T-cell (primary cell): ENCODE data around the gene CSNK1E. TPM values are rescaled to one million over a fixed set of nuclear protein-coding genes. Genes with fewer than 3 reads are reported as not detected.

Experiments used
- ATAC-seq, 4 experiments: fragments of 200-7000 bp in 3 of 4; fragments of 150-1000 bp in 1 of 4; cut with Tn5 transposase; replicated peaks in 1 of 4; 1 replicate in 3 of 4; 2 replicates in 1 of 4; pipeline ENCODE4 v1.10.0; 2021; ENCODE audit warnings: moderate library complexity in 3 of 4, mild to moderate bottlenecking in 2 of 4, moderate number of reproducible peaks in 1 of 4
- CTCF ChIA-PET, 2 donors: fragments of 300-600 bp; sonication (Branson Sonifier 250); formaldehyde crosslinking; loops; one replicate each; lab custom pipeline; 2022; ENCODE audit warnings: antibody characterized with exemption in 2 of 2; lab: Charles Lee
- POLR2A ChIA-PET, 2 donors: fragments of 300-600 bp; sonication (Branson Sonifier 250); formaldehyde crosslinking; loops; one replicate each; lab custom pipeline; 2022; ENCODE audit warnings: antibody characterized with exemption in 2 of 2; lab: Charles Lee
- DNase-seq, 35 experiments: peaks; one replicate each; pipeline versions ENCODE4 v3.0.0 to v3.0.0-alpha.2; 2013 to 2023
- H3K27ac ChIP-seq: one replicate; pipeline ENCODE4 v1.5.1; 2013; ENCODE audit warnings: low read length
- H3K27me3 ChIP-seq, 2 experiments: replicated peaks in 1 of 2; 1 replicate in 1 of 2; 2 replicates in 1 of 2; pipeline versions ENCODE4 v1.6.1 to v1.7.0; 2013; ENCODE audit warnings: low read length in 1 of 2, mixed read lengths in 1 of 2; ENCODE audit not compliant: control insufficient read depth in 2 of 2, insufficient read depth in 2 of 2; ENCODE audit errors: extremely low read depth in 1 of 2
- H3K36me3 ChIP-seq, 2 donors: 1 replicate in 1 of 2; 2 replicates in 1 of 2; pipeline versions ENCODE4 v1.6.1 to v1.7.0; 2013; ENCODE audit warnings: low read length in 1 of 2; ENCODE audit not compliant: control insufficient read depth in 2 of 2, insufficient read depth in 1 of 2; ENCODE audit errors: extremely low read depth in 1 of 2
- H3K4me1 ChIP-seq, 2 experiments: 1 replicate in 1 of 2; 2 replicates in 1 of 2; pipeline versions ENCODE4 v1.6.1 to v1.7.0; 2013; ENCODE audit warnings: low read length in 2 of 2, mixed read lengths in 1 of 2; ENCODE audit not compliant: insufficient read depth in 2 of 2, control insufficient read depth in 1 of 2; ENCODE audit errors: extremely low read depth in 1 of 2
- H3K4me3 ChIP-seq, 2 donors: 1 replicate in 1 of 2; 2 replicates in 1 of 2; pipeline versions ENCODE4 v1.5.1 to v1.7.0; 2013; ENCODE audit warnings: mild to moderate bottlenecking in 2 of 2, low read length in 1 of 2, moderate library complexity in 1 of 2; ENCODE audit not compliant: control insufficient read depth in 1 of 2; ENCODE audit errors: extremely low read depth in 1 of 2
- H3K9me3 ChIP-seq: 2 replicates; pipeline ENCODE4 v1.7.0; 2013
- H3K27ac Mint-ChIP-seq, 2 donors: one replicate each; pipeline ENCODE4 v1.8.0; 2020 to 2021; ENCODE audit warnings: mild to moderate bottlenecking in 2 of 2, mixed read lengths in 2 of 2
- H3K27me3 Mint-ChIP-seq, 2 donors: one replicate each; pipeline ENCODE4 v1.8.0; 2021 to 2022; ENCODE audit warnings: mixed read lengths in 2 of 2
- H3K36me3 Mint-ChIP-seq: one replicate; pipeline ENCODE4 v1.8.0; 2021; ENCODE audit warnings: mixed read lengths
- H3K4me1 Mint-ChIP-seq, 3 donors: one replicate each; pipeline ENCODE4 v1.8.0; 2020 to 2022; ENCODE audit warnings: mixed read lengths in 3 of 3, mild to moderate bottlenecking in 1 of 3
- H3K4me3 Mint-ChIP-seq, 3 donors: one replicate each; pipeline ENCODE4 v1.8.0; 2020 to 2022; ENCODE audit warnings: mild to moderate bottlenecking in 3 of 3, mixed read lengths in 3 of 3, moderate library complexity in 3 of 3
- H3K9me3 Mint-ChIP-seq, 3 donors: one replicate each; pipeline ENCODE4 v1.8.0; 2020 to 2022; ENCODE audit warnings: mixed read lengths in 3 of 3
- WGBS: methylation state at CpG from one replicate; pipeline ENCODE4 v1.1.5; 2013; ENCODE audit warnings: missing lambda C conversion rate; ENCODE audit not compliant: insufficient coverage; 5-methylcytosine and 5-hydroxymethylcytosine counted together
- total RNA-seq, 35 experiments: library from RNA in 6 of 35; stranded (reverse) in 6 of 35; fragments of 120-200 nt in 1 of 35; gene quantifications; one replicate each; pipeline versions ENCODE4 v1.2.1 to v1.2.4 and lab custom pipeline; 2013 to 2026

The CSNK1E gene
- total RNA-seq, 5 donors from 2014 or later (not counting 1 experiment from before 2014, with no cell fraction given) = 105 to 142 (median 115) TPM

DNA sequence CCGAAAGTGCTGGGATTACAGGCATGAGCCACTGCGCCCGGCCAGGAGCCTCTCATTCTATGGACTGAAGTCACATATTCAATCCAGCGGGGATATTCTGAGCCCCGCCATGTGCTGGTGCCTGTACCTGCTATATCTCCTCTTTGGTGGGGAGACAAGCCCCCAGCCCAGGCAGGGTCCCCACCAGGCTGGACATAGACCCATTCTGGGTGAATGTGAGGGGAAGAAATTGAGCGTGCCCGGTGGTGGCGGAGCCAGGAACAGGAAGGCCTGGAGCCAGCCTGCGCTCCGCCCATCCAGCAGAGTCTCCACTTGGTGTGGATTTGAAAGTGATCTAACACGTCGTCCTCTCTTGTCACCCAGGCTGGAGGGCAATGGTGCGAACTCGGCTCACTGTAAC lies 38.0 kb upstream of the CSNK1E start:
- no peak overlapping the region for H3K4me3 ChIP-seq
- ATAC-seq = no peak
- H3K4me3 Mint-ChIP-seq = no peak overlapping the region
- no peak overlapping the region for H3K27ac Mint-ChIP-seq
- no peaks in the 10 kb centered on the region for H3K36me3 Mint-ChIP-seq
- no peak for DNase-seq
- H3K27me3 Mint-ChIP-seq = no peaks in the 10 kb centered on the region
- H3K9me3 Mint-ChIP-seq = no peaks in the 10 kb centered on the region
- H3K36me3 ChIP-seq = no peaks in the 10 kb centered on the region
- H3K4me1 ChIP-seq = peaks cover 0 to 6% of the 10 kb centered on the region in 2 experiments
- POLR2A ChIA-PET = no interaction called here
- CTCF ChIA-PET = interaction anchor here (0.6 to 1.1 kb wide), 3 partner anchors 49 to 303 kb away, joined by 3 to 5 read pairs (median 5); no protein-coding TSS in a partner anchor
- no peak overlapping the region for H3K27ac ChIP-seq
- peaks cover 0 to 3% of the 10 kb centered on the region in 2 experiments for H3K27me3 ChIP-seq
- H3K9me3 ChIP-seq = no peaks in the 10 kb centered on the region
- no peaks in the 10 kb centered on the region for H3K4me1 Mint-ChIP-seq
- 97% methylated on average over 9 of the region's 14 CpGs for WGBS

DNA sequence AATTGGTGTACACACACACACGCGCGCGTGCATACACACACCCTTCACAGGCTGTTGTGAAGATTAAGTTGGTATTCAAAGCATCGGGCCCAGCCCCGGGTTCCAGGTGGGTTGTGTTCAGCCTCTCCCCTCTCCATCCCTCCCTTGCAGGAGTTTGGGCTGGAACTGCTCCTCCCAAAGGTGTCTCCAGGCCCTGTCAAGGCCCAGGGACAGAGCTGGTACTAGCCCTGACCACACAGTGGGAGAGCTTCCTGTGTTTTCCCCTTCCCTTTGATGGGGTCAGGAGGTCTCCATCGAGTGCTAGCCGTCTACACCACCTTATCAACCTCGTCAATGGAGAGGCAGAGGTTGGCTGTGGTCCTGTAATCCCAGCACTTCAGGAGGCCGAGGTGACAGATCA lies 36.5 kb upstream of the CSNK1E start:
- Mint-ChIP-seq H3K4me3 (no peak overlapping the region), H3K4me1 (no peaks in the 10 kb centered on the region), H3K9me3 (no peaks in the 10 kb centered on the region), H3K36me3 (no peaks in the 10 kb centered on the region), H3K27me3 (no peaks in the 10 kb centered on the region), H3K27ac (no peak overlapping the region)
- ChIA-PET POLR2A (no interaction called here), CTCF (no interaction called here)
- DNase-seq (no peak), ATAC-seq (peak in 2 of 4 experiments; percentile 12 to 21)
- Histone ChIP-seq H3K36me3 (no peaks in the 10 kb centered on the region), H3K4me1 (peaks cover 0 to 6% of the 10 kb centered on the region in 2 experiments), H3K27ac (no peak overlapping the region), H3K4me3 (no peak overlapping the region), H3K27me3 (peaks cover 0 to 9% of the 10 kb centered on the region in 2 experiments), H3K9me3 (no peaks in the 10 kb centered on the region)
- WGBS = 73% methylated on average over 3 of the region's 10 CpGs

DNA sequence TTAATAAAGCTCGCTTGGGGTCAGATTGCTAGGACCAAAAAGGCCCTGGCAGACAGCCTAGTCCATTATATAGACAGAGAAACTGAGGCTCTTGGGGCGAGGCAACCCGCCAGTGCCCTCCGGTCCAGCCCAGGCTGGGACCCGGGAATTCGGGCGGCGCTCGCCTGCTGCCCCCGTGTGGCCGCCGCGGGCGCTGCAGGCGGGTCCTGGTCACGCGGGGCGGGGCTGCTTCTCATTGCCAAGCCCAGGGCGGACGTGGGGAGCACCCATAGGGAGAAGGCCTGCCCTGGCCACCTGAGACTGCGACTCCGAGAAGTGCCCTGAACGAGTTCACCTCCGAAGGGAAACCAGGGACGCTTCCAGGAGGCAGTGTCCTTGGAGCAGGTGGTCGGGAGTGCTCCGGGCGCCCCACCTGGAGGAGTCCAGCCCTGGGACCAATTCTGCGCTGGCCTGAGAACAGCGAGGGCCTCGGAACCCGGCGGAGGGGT lies 36.0 kb upstream of the CSNK1E start:
- no peak overlapping the region for H3K27ac Mint-ChIP-seq
- H3K27me3 ChIP-seq = peaks cover 0 to 14% of the 10 kb centered on the region in 2 experiments
- peak in 34 of 35 experiments; percentile 4 to 78 (median 54) for DNase-seq
- no peaks in the 10 kb centered on the region for H3K36me3 ChIP-seq
- H3K36me3 Mint-ChIP-seq = no peaks in the 10 kb centered on the region
- no peaks in the 10 kb centered on the region for H3K27me3 Mint-ChIP-seq
- POLR2A ChIA-PET = no interaction called here
- no peaks in the 10 kb centered on the region for H3K9me3 ChIP-seq
- H3K4me3 ChIP-seq = no peak overlapping the region
- no peak overlapping the region for H3K27ac ChIP-seq
- peaks cover 0 to 6% of the 10 kb centered on the region in 2 experiments for H3K4me1 ChIP-seq
- no peaks in the 10 kb centered on the region for H3K4me1 Mint-ChIP-seq
- CTCF ChIA-PET = interaction anchor here in 1 of 2 donors (1.2 kb wide), 1 partner anchor 301 kb away, joined by 4 read pairs; no protein-coding TSS in a partner anchor
- no peak overlapping the region for H3K4me3 Mint-ChIP-seq
- no peaks in the 10 kb centered on the region for H3K9me3 Mint-ChIP-seq
- WGBS = 25% methylated on average over 29 of the region's 33 CpGs
- ATAC-seq = peak; percentile 81 to 87 (median 86)

DNA sequence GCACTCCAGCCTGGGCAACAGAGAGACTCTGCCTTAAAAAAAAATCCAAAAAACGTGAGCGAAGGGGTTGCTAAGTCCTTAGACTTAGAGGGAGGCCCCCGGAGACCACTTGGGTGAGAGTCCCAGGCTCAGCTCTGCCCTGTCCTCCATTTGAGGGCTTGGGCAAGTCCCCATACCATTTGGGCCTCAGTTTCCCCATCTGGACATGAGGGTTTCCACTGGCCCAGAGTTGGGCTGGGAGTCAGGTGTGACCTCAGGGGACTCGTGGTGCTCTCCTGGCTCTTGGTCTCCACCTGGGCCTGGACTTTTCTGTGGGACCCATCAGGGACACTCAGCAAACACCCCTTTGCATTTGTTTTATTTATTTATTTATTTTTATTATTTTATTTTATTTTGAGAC lies 35.2 kb upstream of the CSNK1E start:
- no peak for ATAC-seq
- no peaks in the 10 kb centered on the region for H3K9me3 Mint-ChIP-seq
- no peak overlapping the region for H3K4me3 ChIP-seq
- no peaks in the 10 kb centered on the region for H3K4me1 Mint-ChIP-seq
- H3K9me3 ChIP-seq = no peaks in the 10 kb centered on the region
- POLR2A ChIA-PET = no interaction called here
- DNase-seq = no peak
- CTCF ChIA-PET = interaction anchor here in 1 of 2 donors (1.2 kb wide), 1 partner anchor 300 kb away, joined by 4 read pairs; no protein-coding TSS in a partner anchor
- no peaks in the 10 kb centered on the region for H3K27me3 Mint-ChIP-seq
- H3K27ac ChIP-seq = no peak overlapping the region
- H3K4me3 Mint-ChIP-seq = no peak overlapping the region
- H3K4me1 ChIP-seq = peaks cover 0 to 6% of the 10 kb centered on the region in 2 experiments
- H3K27me3 ChIP-seq = peaks cover 0 to 21% of the 10 kb centered on the region in 2 experiments
- H3K27ac Mint-ChIP-seq = no peak overlapping the region
- WGBS = 71% methylated on average over 3 of the region's 4 CpGs
- no peaks in the 10 kb centered on the region for H3K36me3 ChIP-seq
- H3K36me3 Mint-ChIP-seq = no peaks in the 10 kb centered on the region

DNA sequence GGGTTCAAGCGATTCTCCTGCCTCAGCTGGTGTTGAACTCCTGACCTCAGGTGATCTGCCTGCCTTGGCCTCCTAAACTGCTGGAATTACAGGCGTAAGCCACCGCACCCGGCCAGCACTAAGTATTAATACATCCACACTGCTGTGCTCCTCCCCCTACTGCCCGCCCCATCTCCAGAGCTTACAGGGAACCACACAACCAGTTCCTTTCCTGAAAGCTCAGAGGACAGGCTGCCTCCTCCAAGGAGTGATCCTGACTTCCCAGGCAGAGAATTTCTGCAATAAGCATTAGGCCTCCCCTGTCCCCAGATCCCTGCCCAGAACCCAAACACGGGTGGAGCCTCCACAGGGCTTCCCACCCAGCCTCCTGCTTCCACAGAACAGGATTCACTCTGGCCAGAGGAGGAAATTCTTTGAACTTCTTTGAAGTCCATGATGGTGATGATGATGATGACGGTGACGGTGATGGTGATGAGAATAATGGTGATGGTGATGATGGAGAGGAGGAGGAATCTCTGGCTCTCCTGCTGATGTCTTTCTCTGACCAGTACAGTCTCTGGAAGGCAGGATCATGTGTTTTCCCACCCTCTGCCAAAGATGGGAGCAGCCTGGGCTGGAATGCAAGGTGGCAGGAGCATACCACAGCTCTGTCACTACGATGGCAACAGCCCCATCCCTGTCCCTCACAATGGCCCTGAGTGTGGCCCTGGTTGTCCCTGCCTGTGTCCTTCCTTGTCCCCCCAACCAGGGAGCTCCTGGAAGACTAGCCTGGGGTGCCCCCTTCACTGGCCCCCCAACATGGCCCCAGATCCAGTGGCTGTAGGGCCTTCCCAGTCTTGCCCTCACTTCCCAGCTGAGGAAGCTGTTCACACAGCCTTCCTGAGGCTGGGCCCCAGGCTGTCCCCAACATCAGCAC lies 33.5 kb upstream of the CSNK1E start:
- no peaks in the 10 kb centered on the region for H3K36me3 Mint-ChIP-seq
- peaks cover 0 to 6% of the 10 kb centered on the region in 2 experiments for H3K4me1 ChIP-seq
- H3K9me3 Mint-ChIP-seq = no peaks in the 10 kb centered on the region
- WGBS = 97% methylated on average over 4 of the region's 9 CpGs
- DNase-seq = no peak
- H3K27ac Mint-ChIP-seq = no peak overlapping the region
- no peaks in the 10 kb centered on the region for H3K4me1 Mint-ChIP-seq
- no peak overlapping the region for H3K27ac ChIP-seq
- no peak for ATAC-seq
- H3K4me3 ChIP-seq = no peak overlapping the region
- peaks cover 0 to 11% of the 10 kb centered on the region in 2 donors for H3K27me3 Mint-ChIP-seq
- peaks cover 0 to 36% of the 10 kb centered on the region in 2 experiments for H3K27me3 ChIP-seq
- H3K36me3 ChIP-seq = no peaks in the 10 kb centered on the region
- ChIA-PET POLR2A (no interaction called here), CTCF (interaction anchor here in 1 of 2 donors (0.6 kb wide), 1 partner anchor 301 kb away, joined by 3 read pairs; no protein-coding TSS in a partner anchor)
- H3K9me3 ChIP-seq = no peaks in the 10 kb centered on the region
- H3K4me3 Mint-ChIP-seq = no peak overlapping the region

DNA sequence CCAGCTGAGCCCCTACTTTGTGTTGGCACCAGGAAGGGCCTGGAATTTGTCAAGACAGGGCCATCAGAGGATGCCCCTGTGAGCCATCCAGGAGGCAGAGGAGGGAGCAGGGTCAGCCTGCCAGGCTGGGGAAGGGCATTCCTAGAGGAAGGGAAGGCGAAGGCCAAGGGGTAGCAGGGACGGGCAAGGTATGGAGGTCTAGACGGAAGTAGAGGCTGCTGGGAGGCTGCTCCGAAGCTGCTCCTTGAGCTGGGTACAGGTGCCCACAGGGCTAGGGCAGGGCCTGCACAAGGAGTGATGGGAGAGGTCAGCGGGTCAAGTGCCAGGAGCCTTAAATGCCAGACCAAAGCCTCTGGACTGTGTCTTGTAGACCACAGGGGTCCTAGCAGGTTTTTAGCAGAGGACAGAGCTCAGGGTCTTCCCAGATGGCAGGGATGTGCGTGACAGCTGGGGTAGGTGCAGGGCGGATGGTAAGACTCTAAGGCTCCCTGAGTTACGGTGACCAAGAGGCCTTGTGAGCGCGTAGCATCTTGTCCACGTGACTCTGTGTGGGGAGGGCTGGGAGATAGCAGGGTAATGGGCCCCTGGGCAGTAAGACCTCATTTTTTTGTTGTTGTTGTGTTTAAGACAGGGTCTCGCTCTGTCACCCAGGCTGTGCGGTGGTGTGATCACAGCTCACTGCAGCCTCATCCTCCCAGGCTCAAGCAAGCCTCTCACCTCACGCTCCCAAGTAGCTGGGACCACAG lies 31.7 kb upstream of the CSNK1E start:
- Mint-ChIP-seq H3K36me3 (no peaks in the 10 kb centered on the region), H3K27me3 (peaks cover 0 to 15% of the 10 kb centered on the region in 2 donors), H3K27ac (no peak overlapping the region), H3K9me3 (no peaks in the 10 kb centered on the region), H3K4me3 (no peak overlapping the region), H3K4me1 (no peaks in the 10 kb centered on the region)
- no peaks in the 10 kb centered on the region for H3K36me3 ChIP-seq
- 91% methylated on average over 8 of the region's 14 CpGs for WGBS
- ChIA-PET POLR2A (no interaction called here), CTCF (interaction anchor here in 1 of 2 donors (0.6 kb wide), 1 partner anchor 17 kb away, joined by 5 read pairs; no protein-coding TSS in a partner anchor)
- H3K27me3 ChIP-seq = peaks cover 0 to 37% of the 10 kb centered on the region in 2 experiments
- ATAC-seq (no peak), DNase-seq (peak in 1 of 35 experiments; percentile 23)
- no peaks in the 10 kb centered on the region for H3K9me3 ChIP-seq
- H3K4me1 ChIP-seq = peaks cover 0 to 6% of the 10 kb centered on the region in 2 experiments
- no peak overlapping the region for H3K4me3 ChIP-seq
- H3K27ac ChIP-seq = no peak overlapping the region
